A673 (cell line): Measurements from ENCODE around the gene PCBP2.

Experiments
- CTCF ChIP-seq: fragments of 300-800, 200-600 bp; sonication (generic); conservative IDR thresholded peaks from 2 replicates; pipeline ENCODE4 v1.5.1; 2017; ENCODE audit warnings: low read depth, mild to moderate bottlenecking, antibody characterized with exemption, low read length, moderate library complexity, mixed read lengths
- EZH2 ChIP-seq: fragments of 200-600 bp; sonication (generic); IDR thresholded peaks from 2 replicates; pipeline ENCODE4 v1.6.1; 2017; ENCODE audit warnings: borderline replicate concordance, low read depth, mild to moderate bottlenecking, mixed read lengths, antibody characterized with exemption, low read length; ENCODE audit not compliant: poor library complexity, severe bottlenecking

- TF ChIP-seq CTCF (no peak), EZH2 (no peak)
Measured at GRCh38 chr12:53510181-53510812, 58.4 kb downstream of the PCBP2 start.
